Spleen (tissue), 11 donors: ENCODE results near the gene COL11A2. TPM values are rescaled to one million over a fixed set of nuclear protein-coding genes. Genes with fewer than 3 reads are reported as not detected.

Experiments used
- DNase-seq: peaks from one replicate; pipeline ENCODE4 v3.0.0-alpha.2; 2020
- H3K27ac ChIP-seq, 8 donors: fragments of 200-600 bp; sonication (generic) in 7 of 8; 1 replicate in 4 of 8; 2 replicates in 4 of 8; pipeline versions ENCODE4 v1.5.0 to v1.8.0; 2016 to 2021; ENCODE audit warnings: inconsistent platforms in 4 of 8, mild to moderate bottlenecking in 4 of 8, moderate library complexity in 1 of 8
- H3K27me3 ChIP-seq, 7 donors: fragments of 200-600 bp; sonication (generic) in 6 of 7; replicated peaks in 1 of 7; 1 replicate in 4 of 7; 2 replicates in 3 of 7; pipeline versions ENCODE4 v1.5.0 to v1.8.0; 2016 to 2021; ENCODE audit warnings: inconsistent platforms in 3 of 7, mild to moderate bottlenecking in 1 of 7
- H3K36me3 ChIP-seq, 6 donors: fragments of 200-600 bp; sonication (generic) in 5 of 6; 1 replicate in 4 of 6; 2 replicates in 2 of 6; pipeline versions ENCODE4 v1.5.0 to v1.8.0; 2016 to 2021; ENCODE audit warnings: inconsistent platforms in 2 of 6
- H3K4me1 ChIP-seq, 6 donors: fragments of 200-600 bp; sonication (generic) in 5 of 6; 1 replicate in 3 of 6; 2 replicates in 3 of 6; pipeline versions ENCODE4 v1.5.0 to v1.8.0; 2016 to 2021; ENCODE audit warnings: inconsistent platforms in 3 of 6
- H3K4me3 ChIP-seq, 8 donors: fragments of 200-600 bp; sonication (generic) in 7 of 8; 1 replicate in 4 of 8; 2 replicates in 4 of 8; pipeline versions ENCODE4 v1.5.0 to v1.8.0; 2016 to 2021; ENCODE audit warnings: inconsistent platforms in 4 of 8, mild to moderate bottlenecking in 4 of 8, moderate library complexity in 2 of 8
- H3K9me3 ChIP-seq, 8 donors: fragments of 200-600 bp; sonication (generic) in 7 of 8; 1 replicate in 4 of 8; 2 replicates in 4 of 8; pipeline versions ENCODE4 v1.5.0 to v1.8.0; 2016 to 2021; ENCODE audit warnings: inconsistent platforms in 4 of 8
- CTCF ChIP-seq, 11 experiments: fragments of 200-600 bp in 7 of 11; fragments of 450-650 bp in 4 of 11; sonication (generic) in 4 of 11; IDR thresholded peaks in 8 of 11; conservative IDR thresholded peaks in 3 of 11; 1 replicate in 7 of 11; 2 replicates in 4 of 11; pipeline versions ENCODE4 v1.4.0 to v1.8.0; 2016 to 2021; ENCODE audit warnings: antibody characterized with exemption in 11 of 11, inconsistent platforms in 4 of 11, mild to moderate bottlenecking in 1 of 11
- POLR2A ChIP-seq, 3 donors: fragments of 450-650 bp; IDR thresholded peaks; one replicate each; pipeline ENCODE4 v1.5.1; 2017; ENCODE audit warnings: antibody characterized with exemption in 3 of 3, mild to moderate bottlenecking in 1 of 3
- POLR2AphosphoS5 ChIP-seq, 3 donors: sonication (generic); formaldehyde crosslinking; IDR thresholded peaks; one replicate each; pipeline ENCODE4 v1.5.1; 2017; ENCODE audit warnings: antibody characterized with exemption in 3 of 3
- WGBS, 5 donors: extraction: QIAGEN DNeasy Blood & Tissue Kit in 3 of 5; methylation state at CpG; one replicate each; pipeline versions ENCODE4 v1.1.5 to v1.1.7; 2013 to 2018; 5-methylcytosine and 5-hydroxymethylcytosine counted together
- intact Hi-C: fragments of 100-400 bp; cut with DNase I; formaldehyde crosslinking; loops from one replicate; pipeline ENCODE4 v1.15.0; 2023; ENCODE audit warnings: low total_unique reads
- polyA plus RNA-seq, 3 donors: library from polyadenylated mRNA; stranded (reverse); fragments of 200-250 nt; gene quantifications; one replicate each; pipeline ENCODE4 v1.2.1, GENCODE V29; 2013
- total RNA-seq, 7 donors: library from RNA; depleted of rRNA in 3 of 7; stranded (reverse); fragments of >200 nt in 3 of 7; fragmentation: NEBNext Ultra II Directional in 4 of 7; extraction: Animal tissue kit (Norgen Biotek cat#: 25700) in 4 of 7; gene quantifications; one replicate each; pipeline versions ENCODE4 v1.1.0 to v1.2.1, GENCODE V29; 2016 to 2021
- donor health status: healthy with polysubstance abuse.
- donor health status: DM: no; HTN: no; CAD: no; lungs with moderate emphysema.
- donor health status: DM: no; HTN: no; CAD: no.
- donor health status: Bipolar disorder and iron deficiency.
- donor health status: healthy.
- donor health status: DM: no; HTN: no; CAD: no.
- donor health status: DM: yes; HTN: yes; CAD: no.

Gene COL11A2
- total and polyA plus RNA-seq, 10 donors = 0.68 to 2.4 (median 1.3) TPM

DNA sequence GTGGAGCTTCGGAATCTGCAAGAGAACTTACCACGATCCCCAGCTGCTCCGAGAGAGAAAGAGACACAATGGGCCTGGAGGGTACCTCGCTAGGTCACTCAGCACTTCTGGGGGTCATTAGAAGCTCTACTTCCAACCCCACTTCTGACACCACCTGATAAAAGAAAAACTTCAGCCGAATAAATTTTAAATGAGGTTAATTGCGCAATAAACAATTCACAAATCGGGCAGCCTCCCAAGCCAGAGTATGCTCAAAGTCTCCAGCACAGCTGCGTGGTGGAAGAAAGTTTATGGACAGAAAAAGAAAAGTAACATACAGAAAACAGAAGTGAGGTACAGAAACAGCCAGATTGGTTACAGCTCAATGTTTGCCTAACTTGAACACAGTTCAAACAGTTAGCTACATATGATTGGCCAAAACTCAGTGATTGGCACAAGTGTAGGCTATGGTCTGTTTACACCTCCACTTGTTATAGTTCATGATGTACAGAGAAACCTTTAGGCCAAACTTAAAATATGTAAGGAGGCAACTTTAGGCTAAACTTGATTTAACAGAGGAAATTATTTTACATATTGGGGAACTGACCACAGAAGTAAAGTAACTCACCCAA is 52.6 kb downstream of the COL11A2 start:
- Histone ChIP-seq H3K4me1 (peaks cover 0 to 29% (median 9%) of the 10 kb centered on the region in 6 donors), H3K9me3 (no peaks in the 10 kb centered on the region), H3K36me3 (no peaks in the 10 kb centered on the region), H3K27ac (no peak overlapping the region), H3K4me3 (no peak overlapping the region), H3K27me3 (peaks cover 0 to 5% (median 0%) of the 10 kb centered on the region in 7 donors)
- 63 to 78% (median 75%) methylated on average over 8 of the region's 8 CpGs for WGBS, 5 donors
- TF ChIP-seq POLR2AphosphoS5 (IDR thresholded peaks at IDR 0.05) (no peak), CTCF (IDR thresholded peaks at IDR 0.05 in 8 of 11, conservative IDR thresholded peaks at IDR 0.05 in 3 of 11) (no peak), POLR2A (IDR thresholded peaks at IDR 0.05) (no peak)
- DNase-seq = no peak
- intact Hi-C loops = loop anchor here (10.0 kb wide), 1 partner anchor 125 kb away; no protein-coding TSS in a partner anchor

DNA sequence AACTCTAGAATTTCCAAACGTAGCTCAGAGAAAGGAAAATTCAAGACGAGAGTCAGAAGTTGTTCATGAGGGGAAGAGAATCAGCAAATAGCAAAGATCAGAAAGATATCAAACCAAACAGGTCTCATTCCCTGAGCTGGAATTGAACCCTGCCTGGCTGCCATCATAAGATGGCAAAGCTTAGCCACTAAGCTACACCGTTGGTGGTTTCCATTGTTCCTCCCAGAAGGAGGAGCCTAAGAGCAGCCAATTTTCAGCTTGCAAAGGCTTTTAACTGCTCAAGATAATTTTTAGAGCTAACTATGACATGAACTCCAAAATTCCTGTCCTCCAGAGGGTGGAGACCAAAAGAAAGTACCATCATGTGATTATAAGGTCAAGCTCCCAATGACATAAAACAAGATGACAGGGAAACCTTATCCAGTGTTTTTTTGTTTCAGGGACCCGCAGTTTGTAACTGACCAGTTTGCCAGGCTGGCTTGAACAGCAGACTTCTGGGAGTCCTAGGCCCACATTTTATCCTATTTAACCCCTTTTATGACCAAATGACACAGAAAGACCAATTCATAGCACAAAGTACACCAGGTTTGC is 55.9 kb downstream of the COL11A2 start:
- DNase-seq = no peak
- Histone ChIP-seq H3K36me3 (no peaks in the 10 kb centered on the region), H3K9me3 (no peaks in the 10 kb centered on the region), H3K4me3 (no peak overlapping the region), H3K27me3 (peaks cover 0 to 5% (median 0%) of the 10 kb centered on the region in 7 donors), H3K4me1 (no peaks in the 10 kb centered on the region), H3K27ac (no peak overlapping the region)
- no peak for TF ChIP-seq POLR2AphosphoS5 (IDR thresholded peaks at IDR 0.05)
- TF ChIP-seq POLR2A (IDR thresholded peaks at IDR 0.05) = no peak
- TF ChIP-seq CTCF (IDR thresholded peaks at IDR 0.05 in 8 of 11, conservative IDR thresholded peaks at IDR 0.05 in 3 of 11) = no peak
- intact Hi-C loops = no loop called here
- 40 to 69% (median 67%) methylated on average over 4 of the region's 4 CpGs for WGBS, 5 donors

DNA sequence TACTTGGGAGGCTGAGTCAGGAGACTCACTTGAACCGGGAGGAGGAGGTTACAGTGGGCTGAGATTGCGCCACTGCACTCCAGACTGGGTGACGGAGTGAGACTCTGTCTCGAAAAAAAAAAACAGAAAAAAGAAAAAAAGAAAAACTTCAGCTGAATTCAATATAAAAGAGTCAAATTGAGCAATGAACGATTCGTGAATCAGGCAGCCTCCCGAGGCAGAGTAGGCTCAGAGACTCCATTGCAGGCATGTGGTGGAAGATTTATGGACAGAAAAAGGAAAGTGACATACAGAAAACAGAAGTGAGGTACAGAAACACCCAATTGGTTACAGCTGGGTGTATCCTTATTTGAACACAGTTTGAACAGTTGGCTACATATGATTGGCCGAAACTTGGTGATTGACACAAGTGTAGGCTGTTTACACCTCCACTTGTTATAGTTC is 60.2 kb downstream of the COL11A2 start:
- Histone ChIP-seq H3K36me3 (no peaks in the 10 kb centered on the region), H3K27me3 (no peaks in the 10 kb centered on the region), H3K4me3 (no peak overlapping the region), H3K9me3 (no peaks in the 10 kb centered on the region), H3K4me1 (no peaks in the 10 kb centered on the region), H3K27ac (no peak overlapping the region)
- no peak for TF ChIP-seq POLR2A (IDR thresholded peaks at IDR 0.05)
- no peak for TF ChIP-seq CTCF (IDR thresholded peaks at IDR 0.05 in 8 of 11, conservative IDR thresholded peaks at IDR 0.05 in 3 of 11)
- TF ChIP-seq POLR2AphosphoS5 (IDR thresholded peaks at IDR 0.05) = no peak
- WGBS, 5 donors = 47 to 70% (median 54%) methylated on average over 8 of the region's 8 CpGs
- intact Hi-C loops = no loop called here
- no peak for DNase-seq

DNA sequence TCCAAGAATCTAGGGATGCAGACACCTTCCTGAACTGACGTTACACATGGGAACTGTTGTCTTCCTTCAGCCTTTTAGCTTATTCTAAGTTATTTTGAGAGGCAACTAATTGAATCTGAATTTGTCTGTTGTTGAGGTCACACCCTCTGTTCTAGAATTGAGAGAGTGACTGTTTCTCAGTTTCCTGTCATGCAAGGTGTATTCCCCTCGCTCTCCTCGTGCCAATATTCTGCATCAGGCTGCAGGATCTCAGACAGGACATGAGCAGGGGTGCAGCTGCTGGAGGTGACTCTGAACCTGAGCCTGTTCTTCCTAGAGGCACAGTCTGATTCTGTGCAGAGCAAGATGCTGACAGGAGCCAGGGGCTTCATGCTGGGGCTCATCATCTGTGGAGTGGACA is 63.9 kb downstream of the COL11A2 start:
- WGBS, 5 donors = 12 to 76% (median 57%) methylated on average over 3 of the region's 3 CpGs
- intact Hi-C loops = no loop called here
- DNase-seq = no peak

More for the DNA sequence above, 63.9 kb downstream of the COL11A2 start:
- TF ChIP-seq POLR2AphosphoS5 (IDR thresholded peaks at IDR 0.05) = no peak
- TF ChIP-seq POLR2A (IDR thresholded peaks at IDR 0.05) = no peak
- no peak for TF ChIP-seq CTCF (IDR thresholded peaks at IDR 0.05 in 8 of 11, conservative IDR thresholded peaks at IDR 0.05 in 3 of 11)
- H3K4me3 ChIP-seq = no peak overlapping the region
- no peaks in the 10 kb centered on the region for H3K27me3 ChIP-seq
- H3K4me1 ChIP-seq = no peaks in the 10 kb centered on the region
- H3K9me3 ChIP-seq = peaks cover 0 to 15% (median 13%) of the 10 kb centered on the region in 8 donors
- H3K27ac ChIP-seq = no peak overlapping the region
- no peaks in the 10 kb centered on the region for H3K36me3 ChIP-seq
